GM23248 (cell line): ENCODE measurements around the gene GRN.

Source experiments
- EZH2 ChIP-seq: fragments of 200-600 bp; sonication (generic); IDR thresholded peaks from 2 replicates; pipeline ENCODE4 v1.6.1; 2018; ENCODE audit warnings: antibody characterized with exemption, mild to moderate bottlenecking; ENCODE audit not compliant: insufficient read depth, poor library complexity, severe bottlenecking
- EZH2phosphoT487 ChIP-seq: fragments of 200-600 bp; sonication (generic); IDR thresholded peaks from 2 replicates; pipeline ENCODE4 v1.6.1; 2018; ENCODE audit warnings: antibody characterized with exemption, moderate library complexity, mild to moderate bottlenecking, low read depth; ENCODE audit not compliant: insufficient read depth

- TF ChIP-seq EZH2 (no peak), EZH2phosphoT487 (no peak)
Measured at GRCh38 chr17:44360144-44360533, 15.0 kb downstream of the GRN start.
